ENCODE results near the gene ANKRD34A. TPM values are rescaled to one million over a fixed set of nuclear protein-coding genes. Genes with fewer than 3 reads are reported as not detected.

Gene ANKRD34A
- total RNA-seq, 1 donor from 2014 or later, result 0.94 TPM

GRCh38 chr1:145918992-145919939 lies 45.1 kb downstream of the ANKRD34A start:
- Mint-ChIP-seq H3K4me1 (peaks cover 25% of the 10 kb centered on the region), H3K36me3 (peaks cover 15% of the 10 kb centered on the region), H3K9me3 (no peaks in the 10 kb centered on the region), H3K4me3 (peak overlapping the region; percentile 91), H3K27me3 (ENCODE audit: low read depth) (no peaks in the 10 kb centered on the region), H3K27ac (peak overlapping the region; percentile 93)
- TF ChIP-seq, protein P1, sequence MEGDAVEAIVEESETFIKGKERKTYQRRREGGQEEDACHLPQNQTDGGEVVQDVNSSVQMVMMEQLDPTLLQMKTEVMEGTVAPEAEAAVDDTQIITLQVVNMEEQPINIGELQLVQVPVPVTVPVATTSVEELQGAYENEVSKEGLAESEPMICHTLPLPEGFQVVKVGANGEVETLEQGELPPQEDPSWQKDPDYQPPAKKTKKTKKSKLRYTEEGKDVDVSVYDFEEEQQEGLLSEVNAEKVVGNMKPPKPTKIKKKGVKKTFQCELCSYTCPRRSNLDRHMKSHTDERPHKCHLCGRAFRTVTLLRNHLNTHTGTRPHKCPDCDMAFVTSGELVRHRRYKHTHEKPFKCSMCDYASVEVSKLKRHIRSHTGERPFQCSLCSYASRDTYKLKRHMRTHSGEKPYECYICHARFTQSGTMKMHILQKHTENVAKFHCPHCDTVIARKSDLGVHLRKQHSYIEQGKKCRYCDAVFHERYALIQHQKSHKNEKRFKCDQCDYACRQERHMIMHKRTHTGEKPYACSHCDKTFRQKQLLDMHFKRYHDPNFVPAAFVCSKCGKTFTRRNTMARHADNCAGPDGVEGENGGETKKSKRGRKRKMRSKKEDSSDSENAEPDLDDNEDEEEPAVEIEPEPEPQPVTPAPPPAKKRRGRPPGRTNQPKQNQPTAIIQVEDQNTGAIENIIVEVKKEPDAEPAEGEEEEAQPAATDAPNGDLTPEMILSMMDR (IDR thresholded peaks at IDR 0.05; ENCODE audit: unreplicated experiment), result no peak
- DNase-seq (ENCODE audit: low spot score in 2 of 2, unreplicated experiment in 2 of 2), result no peak

GRCh38 chr1:145918144-145918991 lies 46.0 kb downstream of the ANKRD34A start, which contains the start of gene PEX11B:
Gene PEX11B, minus strand, starts transcription at chr1:145918717. Its CDS starts 29 bp downstream, at chr1:145918688.
- Mint-ChIP-seq H3K4me3 (peak within 1 kb of the TSS; percentile 91), H3K27me3 (ENCODE audit: low read depth) (no peaks in the 10 kb centered on the region)
- TF ChIP-seq, protein P1 (IDR thresholded peaks at IDR 0.05; ENCODE audit: unreplicated experiment), result no peak

GRCh38 chr1:145917595-145917994 lies 46.8 kb downstream of the ANKRD34A start:
- Mint-ChIP-seq H3K4me3 (peak overlapping the region; percentile 91), H3K27ac (peak overlapping the region; percentile 93)
- TF ChIP-seq, protein P1 (IDR thresholded peaks at IDR 0.05; ENCODE audit: unreplicated experiment), result no peak

More at GRCh38 chr1:145918144-145918991, 46.0 kb downstream of the ANKRD34A start, which contains the start of gene PEX11B:
- H3K4me1 Mint-ChIP-seq, result peaks cover 25% of the 10 kb centered on the region
- no peaks in the 10 kb centered on the region for H3K9me3 Mint-ChIP-seq
- H3K36me3 Mint-ChIP-seq, result peaks cover 15% of the 10 kb centered on the region
- peak within 1 kb of the TSS; percentile 93 for H3K27ac Mint-ChIP-seq
- peak; percentile 73 to 84 for DNase-seq (ENCODE audit: low spot score in 2 of 2, unreplicated experiment in 2 of 2)

DNA sequence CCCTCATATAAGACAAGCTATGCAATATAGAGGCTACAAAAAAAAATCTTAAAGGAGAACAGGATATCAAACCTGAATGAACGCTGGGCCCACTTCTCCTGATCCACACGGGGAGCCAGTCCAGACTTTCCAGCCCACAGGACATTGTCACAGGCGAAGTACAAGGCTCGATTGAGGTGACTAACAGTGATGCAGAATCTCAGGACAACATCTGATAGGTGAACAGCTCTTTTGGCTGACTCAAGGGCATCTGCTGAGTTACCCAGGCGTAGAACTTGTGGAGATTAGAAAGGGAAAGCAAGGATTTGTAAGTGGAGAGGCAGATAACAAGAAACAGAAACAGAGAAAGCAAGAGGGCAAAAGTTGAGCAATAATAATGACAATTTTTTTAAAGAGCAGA lies 47.6 kb downstream of the ANKRD34A start:
- H3K27me3 Mint-ChIP-seq (ENCODE audit: low read depth), result no peaks in the 10 kb centered on the region

More at GRCh38 chr1:145917595-145917994, 46.8 kb downstream of the ANKRD34A start:
- DNase-seq (ENCODE audit: low spot score in 2 of 2, unreplicated experiment in 2 of 2), result no peak
- H3K4me1 Mint-ChIP-seq, result peaks cover 25% of the 10 kb centered on the region
- no peaks in the 10 kb centered on the region for H3K9me3 Mint-ChIP-seq
- H3K36me3 Mint-ChIP-seq, result peaks cover 18% of the 10 kb centered on the region
- no peaks in the 10 kb centered on the region for H3K27me3 Mint-ChIP-seq (ENCODE audit: low read depth)

DNA sequence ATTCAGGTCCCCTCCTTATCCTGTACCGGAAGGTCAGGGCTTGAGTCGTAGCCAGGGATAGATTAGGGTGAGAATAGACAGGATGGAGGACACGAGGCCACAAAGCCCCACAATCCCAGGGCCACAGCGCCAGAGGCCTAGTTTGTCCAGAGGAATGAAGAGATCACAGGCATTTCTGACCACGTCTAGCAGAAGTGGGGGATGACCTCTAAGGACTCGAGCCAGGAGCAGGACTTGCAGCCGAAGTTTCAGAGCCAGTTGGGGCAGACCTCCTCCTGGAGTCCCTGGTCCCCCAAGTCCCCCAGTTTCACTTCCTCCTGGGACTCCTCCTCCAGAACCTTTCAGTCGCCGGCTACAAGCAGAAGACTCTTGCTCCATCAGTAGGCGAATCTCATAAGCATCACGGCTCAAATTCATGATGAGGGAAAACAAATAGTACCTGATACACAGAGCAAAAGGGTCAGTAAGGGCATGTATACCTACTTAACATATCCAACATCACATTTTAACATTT lies 52.2 kb downstream of the ANKRD34A start:
- no peaks in the 10 kb centered on the region for H3K9me3 Mint-ChIP-seq

More for the DNA sequence above, 47.6 kb downstream of the ANKRD34A start:
- TF ChIP-seq, protein P1 (IDR thresholded peaks at IDR 0.05; ENCODE audit: unreplicated experiment), result no peak
- no peak for DNase-seq (ENCODE audit: low spot score in 2 of 2, unreplicated experiment in 2 of 2)
- peak overlapping the region; percentile 91 for H3K4me3 Mint-ChIP-seq
- peaks cover 24% of the 10 kb centered on the region for H3K36me3 Mint-ChIP-seq
- H3K27ac Mint-ChIP-seq, result no peak overlapping the region
- H3K9me3 Mint-ChIP-seq, result no peaks in the 10 kb centered on the region
- H3K4me1 Mint-ChIP-seq, result peaks cover 25% of the 10 kb centered on the region

More for the DNA sequence above, 52.2 kb downstream of the ANKRD34A start:
- H3K4me1 Mint-ChIP-seq, result peaks cover 9% of the 10 kb centered on the region
- H3K27me3 Mint-ChIP-seq (ENCODE audit: low read depth), result no peaks in the 10 kb centered on the region
- peaks cover 28% of the 10 kb centered on the region for H3K36me3 Mint-ChIP-seq
- no peak for DNase-seq (ENCODE audit: low spot score in 2 of 2, unreplicated experiment in 2 of 2)
- TF ChIP-seq, protein P1 (IDR thresholded peaks at IDR 0.05; ENCODE audit: unreplicated experiment), result no peak
- no peak overlapping the region for H3K27ac Mint-ChIP-seq
- H3K4me3 Mint-ChIP-seq, result no peak overlapping the region
